ENCODE measurements around the gene SUGCT.

SUGCT gene

GRCh38 chr7:40775877-40776276 is 641.1 kb downstream of the SUGCT start:
- TF ChIP-seq POLR2AphosphoS5 (IDR thresholded peaks at IDR 0.05; ENCODE audit: low read depth, low read length) (no peak), REST (IDR thresholded peaks at IDR 0.05; ENCODE audit: insufficient read depth in 1 of 2, low read depth in 2 of 2, low read length in 2 of 2) (no peak), FOXP2 (optimal IDR thresholded peaks at IDR 0.05; ENCODE audit: borderline replicate concordance, extremely low read depth, extremely low read length, insufficient read depth) (no peak), TAF1 (IDR thresholded peaks at IDR 0.05; ENCODE audit: borderline replicate concordance, insufficient read depth, low read length) (no peak), SIN3A (IDR thresholded peaks at IDR 0.05; ENCODE audit: borderline replicate concordance, insufficient read depth, low read length) (no peak)

DNA sequence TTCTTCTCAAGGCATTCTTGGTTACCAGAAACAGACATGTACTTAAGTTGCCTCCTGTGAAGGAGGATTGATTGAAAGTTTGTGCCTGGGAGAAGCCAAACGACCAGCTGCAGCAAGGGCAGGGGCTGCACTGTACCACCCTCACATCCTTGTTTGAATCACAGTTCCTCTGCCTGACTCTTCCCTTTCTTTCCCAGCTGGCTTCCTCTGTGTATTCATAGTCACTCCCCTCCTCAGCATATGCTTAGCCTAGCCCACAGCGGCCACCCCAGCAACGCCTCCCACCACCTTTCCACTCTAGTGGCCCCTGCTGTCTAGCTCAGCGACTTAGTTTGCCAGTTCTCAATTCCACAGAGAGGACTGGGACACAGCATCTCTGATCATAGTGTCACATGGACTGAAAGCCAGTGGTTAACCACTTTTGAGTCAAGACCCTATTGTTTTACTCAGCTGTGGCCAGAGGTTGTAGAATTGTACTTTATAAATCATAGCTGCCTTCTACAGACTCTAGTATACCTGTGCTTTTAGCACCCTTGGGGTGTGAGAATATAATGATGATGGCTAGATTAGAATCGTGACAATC is 643.0 kb downstream of the SUGCT start:
- no peak for TF ChIP-seq REST (IDR thresholded peaks at IDR 0.05; ENCODE audit: insufficient read depth in 1 of 2, low read depth in 2 of 2, low read length in 2 of 2)
- TF ChIP-seq POLR2AphosphoS5 (IDR thresholded peaks at IDR 0.05; ENCODE audit: low read depth, low read length) = no peak
- no peak for TF ChIP-seq FOXP2 (optimal IDR thresholded peaks at IDR 0.05; ENCODE audit: borderline replicate concordance, extremely low read depth, extremely low read length, insufficient read depth)
- no peak for TF ChIP-seq SIN3A (IDR thresholded peaks at IDR 0.05; ENCODE audit: borderline replicate concordance, insufficient read depth, low read length)
- no peak for TF ChIP-seq TAF1 (IDR thresholded peaks at IDR 0.05; ENCODE audit: borderline replicate concordance, insufficient read depth, low read length)

DNA sequence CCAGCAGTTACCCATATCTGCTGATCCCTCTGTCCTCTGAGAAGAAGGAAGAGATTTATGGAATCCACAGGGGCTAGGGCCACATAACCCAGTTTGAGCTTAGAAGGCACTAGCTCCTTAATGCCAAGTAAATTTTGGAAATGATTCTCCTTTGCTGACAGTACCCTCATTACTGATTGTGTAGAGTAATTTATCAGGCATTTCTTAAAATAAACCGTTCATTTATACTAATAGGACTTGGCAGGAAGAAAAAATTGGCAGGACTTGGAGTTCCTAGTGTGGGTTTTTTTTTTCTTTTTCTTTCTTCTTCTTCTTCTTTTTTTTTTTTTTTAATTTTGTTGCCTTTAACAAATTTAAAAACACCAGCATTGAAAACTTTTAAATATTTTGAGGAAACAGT is 645.7 kb downstream of the SUGCT start:
- TF ChIP-seq POLR2AphosphoS5 (IDR thresholded peaks at IDR 0.05; ENCODE audit: low read depth, low read length) (no peak), FOXP2 (optimal IDR thresholded peaks at IDR 0.05; ENCODE audit: borderline replicate concordance, extremely low read depth, extremely low read length, insufficient read depth) (no peak), TAF1 (IDR thresholded peaks at IDR 0.05; ENCODE audit: borderline replicate concordance, insufficient read depth, low read length) (no peak), SIN3A (IDR thresholded peaks at IDR 0.05; ENCODE audit: borderline replicate concordance, insufficient read depth, low read length) (no peak), REST (IDR thresholded peaks at IDR 0.05; ENCODE audit: insufficient read depth in 1 of 2, low read depth in 2 of 2, low read length in 2 of 2) (no peak)

DNA sequence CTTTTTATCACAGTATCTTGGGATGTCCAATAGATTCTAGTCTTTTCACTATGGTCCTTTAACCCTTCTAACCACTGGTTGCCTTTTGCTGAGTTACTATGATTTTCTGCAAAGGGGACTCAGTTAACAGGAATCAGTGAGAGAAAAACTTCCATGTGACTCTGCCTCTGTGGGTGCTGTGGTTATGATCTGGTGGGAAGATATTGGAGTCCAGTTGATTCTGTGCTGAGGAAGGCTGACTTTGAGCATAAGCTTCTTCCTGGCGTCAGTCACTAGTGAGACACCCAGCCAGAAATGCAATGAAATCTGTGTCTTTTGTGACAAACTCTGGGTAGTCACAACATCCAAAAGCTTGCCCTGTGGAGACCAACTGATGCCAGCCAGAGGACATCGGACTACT is 648.0 kb downstream of the SUGCT start:
- no peak for TF ChIP-seq SIN3A (IDR thresholded peaks at IDR 0.05; ENCODE audit: borderline replicate concordance, insufficient read depth, low read length)
- no peak for TF ChIP-seq TAF1 (IDR thresholded peaks at IDR 0.05; ENCODE audit: borderline replicate concordance, insufficient read depth, low read length)
- no peak for TF ChIP-seq REST (IDR thresholded peaks at IDR 0.05; ENCODE audit: insufficient read depth in 1 of 2, low read depth in 2 of 2, low read length in 2 of 2)
- no peak for TF ChIP-seq FOXP2 (optimal IDR thresholded peaks at IDR 0.05; ENCODE audit: borderline replicate concordance, extremely low read depth, extremely low read length, insufficient read depth)
- TF ChIP-seq POLR2AphosphoS5 (IDR thresholded peaks at IDR 0.05; ENCODE audit: low read depth, low read length) = no peak
